Mammary epithelial cell (primary cell): ENCODE data around the gene LY86.
A peak's percentile ranks its signal among the peaks of the same experiment; 100 is the strongest.

Experiments
- EZH2 ChIP-seq: IDR thresholded peaks from 2 replicates; pipeline ENCODE4 v1.6.1; 2012; ENCODE audit warnings: low read length, inconsistent platforms, borderline replicate concordance
- TF ChIP-seq, protein P1 (sequence below), 2 donors: IDR thresholded peaks in 1 of 2; conservative IDR thresholded peaks in 1 of 2; 2 replicates each; pipeline ENCODE4 v1.5.1; 2011 to 2012; ENCODE audit warnings: inconsistent platforms in 2 of 2, low read length in 2 of 2, mild to moderate bottlenecking in 2 of 2, control low read depth in 1 of 2, low read depth in 1 of 2; ENCODE audit not compliant: insufficient read depth in 1 of 2; ENCODE audit errors: extremely low read depth in 1 of 2

DNA sequence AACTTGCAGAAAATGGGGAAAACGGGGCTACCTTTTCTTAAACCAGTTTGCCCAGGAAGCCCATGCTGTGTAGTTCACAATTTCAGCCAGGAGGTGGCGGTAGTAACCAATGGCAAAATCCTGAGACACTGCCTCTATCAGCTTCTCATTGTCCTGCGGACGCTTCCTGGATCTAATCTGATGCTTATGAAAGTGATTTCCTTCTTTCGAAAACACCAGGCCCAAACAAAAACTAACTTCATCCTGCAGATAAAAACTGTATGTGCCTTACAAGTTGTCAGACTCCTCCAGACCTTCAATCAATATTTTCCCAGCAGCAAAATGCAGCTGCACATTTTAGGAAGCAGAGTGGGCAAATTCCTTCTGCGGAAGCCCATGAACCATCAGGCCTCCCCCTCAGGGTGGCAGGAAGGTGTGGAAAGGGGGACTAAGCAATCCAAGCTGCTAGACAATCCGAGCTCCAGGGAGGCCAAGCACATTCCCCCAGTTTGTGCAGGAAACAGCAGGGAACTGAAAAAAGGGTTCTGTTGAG, 88.5 kb downstream of the LY86 start:
- TF ChIP-seq, protein P1, sequence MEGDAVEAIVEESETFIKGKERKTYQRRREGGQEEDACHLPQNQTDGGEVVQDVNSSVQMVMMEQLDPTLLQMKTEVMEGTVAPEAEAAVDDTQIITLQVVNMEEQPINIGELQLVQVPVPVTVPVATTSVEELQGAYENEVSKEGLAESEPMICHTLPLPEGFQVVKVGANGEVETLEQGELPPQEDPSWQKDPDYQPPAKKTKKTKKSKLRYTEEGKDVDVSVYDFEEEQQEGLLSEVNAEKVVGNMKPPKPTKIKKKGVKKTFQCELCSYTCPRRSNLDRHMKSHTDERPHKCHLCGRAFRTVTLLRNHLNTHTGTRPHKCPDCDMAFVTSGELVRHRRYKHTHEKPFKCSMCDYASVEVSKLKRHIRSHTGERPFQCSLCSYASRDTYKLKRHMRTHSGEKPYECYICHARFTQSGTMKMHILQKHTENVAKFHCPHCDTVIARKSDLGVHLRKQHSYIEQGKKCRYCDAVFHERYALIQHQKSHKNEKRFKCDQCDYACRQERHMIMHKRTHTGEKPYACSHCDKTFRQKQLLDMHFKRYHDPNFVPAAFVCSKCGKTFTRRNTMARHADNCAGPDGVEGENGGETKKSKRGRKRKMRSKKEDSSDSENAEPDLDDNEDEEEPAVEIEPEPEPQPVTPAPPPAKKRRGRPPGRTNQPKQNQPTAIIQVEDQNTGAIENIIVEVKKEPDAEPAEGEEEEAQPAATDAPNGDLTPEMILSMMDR (conservative IDR thresholded peaks at IDR 0.05 in 1 of 2, IDR thresholded peaks at IDR 0.05 in 1 of 2; ENCODE audit: extremely low read depth in 1 of 2, insufficient read depth in 1 of 2, low read depth in 1 of 2, low read length in 2 of 2), result peak; percentile 96 to 98
- no peak for TF ChIP-seq EZH2
